HG03103 (cell line): Measurements from ENCODE around the gene CYP26B1.
"Not testable (repeated sequence)": the region's sequence is repeated elsewhere in the genome, so short reads cannot be mapped to it uniquely, and the experiment has no call there.

Experiments
- ATAC-seq: cut with Tn5 transposase; IDR thresholded peaks from one replicate; pipeline ENCODE4 v1.9.1; 2021; ENCODE audit warnings: low read depth; ENCODE audit not compliant: unreplicated experiment

Gene CYP26B1

DNA sequence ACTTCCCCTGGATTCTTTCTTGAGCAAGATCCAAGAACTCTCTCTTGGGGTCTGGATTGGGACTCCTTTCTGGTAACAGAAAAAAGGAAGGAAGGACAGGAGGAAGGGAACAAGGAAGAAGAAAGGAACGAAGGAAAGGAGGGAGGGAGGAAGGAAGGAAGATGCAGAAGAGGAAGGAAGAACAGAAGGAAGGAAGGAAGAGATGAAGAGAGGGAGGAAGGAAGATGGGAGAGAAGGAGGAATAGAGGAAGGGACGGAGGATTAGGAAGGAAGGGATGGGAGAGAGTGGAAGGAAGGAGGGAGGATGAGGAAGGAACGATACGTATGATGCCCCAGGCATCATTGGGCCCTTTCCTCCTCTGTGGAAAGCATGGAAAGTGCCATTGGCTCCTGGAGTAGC is 58.6 kb downstream of the CYP26B1 start:
- no peak for ATAC-seq

DNA sequence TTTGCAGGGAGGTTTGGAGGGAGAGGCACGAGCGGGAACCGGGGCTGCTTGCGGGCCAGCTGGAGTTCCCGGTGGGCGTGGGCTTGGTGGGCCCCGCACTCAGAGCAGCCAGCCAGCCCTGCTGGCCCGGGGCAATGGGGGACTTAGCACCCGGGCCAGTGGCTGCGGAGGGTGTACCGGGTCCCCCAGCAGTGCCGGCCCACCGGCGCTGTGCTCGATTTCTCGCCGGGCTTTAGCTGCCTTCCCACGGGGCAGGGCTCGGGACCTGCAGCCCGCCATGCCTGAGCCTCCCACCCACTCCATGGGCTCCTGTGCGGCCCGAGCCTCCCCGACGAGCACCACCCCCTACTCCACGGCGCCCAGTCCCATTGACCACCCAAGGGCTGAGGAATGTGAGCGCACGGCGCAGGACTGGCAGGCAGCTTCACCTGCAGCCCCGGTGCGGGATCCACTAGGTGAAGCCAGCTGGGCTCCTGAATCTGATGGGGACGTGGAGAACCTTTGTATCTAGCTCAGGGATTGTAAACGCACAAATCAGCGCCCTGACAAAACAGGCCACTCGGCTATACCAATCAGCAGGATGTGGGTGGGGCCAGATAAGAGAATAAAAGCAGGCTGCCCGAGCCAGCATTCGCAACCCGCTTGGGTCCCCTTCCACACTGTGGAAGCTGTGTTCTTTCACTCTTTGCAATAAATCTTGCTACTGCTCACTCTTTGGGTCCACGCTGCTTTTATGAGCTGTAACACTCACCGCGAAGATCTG is 60.6 kb downstream of the CYP26B1 start:
- ATAC-seq: not testable (repeated sequence)

- no peak for ATAC-seq
Observed at GRCh38 chr2:72085513-72085912, 62.1 kb downstream of the CYP26B1 start.

DNA sequence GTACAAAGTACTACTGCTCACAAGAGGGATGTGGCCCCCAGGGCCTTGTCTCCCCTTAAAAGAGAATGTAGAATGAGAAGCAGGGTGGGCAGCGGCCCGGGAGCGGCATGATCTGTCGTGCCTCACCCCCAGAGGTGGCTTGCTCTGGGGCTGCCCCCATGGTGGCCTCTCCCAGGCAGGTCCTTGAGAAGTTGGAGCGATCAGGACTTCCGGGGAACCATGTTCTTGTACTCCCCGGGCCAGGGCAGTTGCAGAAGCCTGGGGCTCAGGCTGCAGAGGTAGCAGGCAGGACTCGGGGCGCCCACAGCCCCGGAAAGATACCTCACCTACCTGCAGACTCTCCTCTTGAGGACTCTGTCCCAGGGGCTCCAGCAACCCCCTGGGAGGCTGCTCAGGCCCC is 62.6 kb downstream of the CYP26B1 start:
- ATAC-seq: no peak

GRCh38 chr2:72084584-72084976 is 63.1 kb downstream of the CYP26B1 start:
- ATAC-seq: no peak

- no peak for ATAC-seq
Observed at GRCh38 chr2:72083751-72084583, 63.7 kb downstream of the CYP26B1 start.

- ATAC-seq: no peak
Observed at GRCh38 chr2:72082887-72083286, 64.8 kb downstream of the CYP26B1 start.

DNA sequence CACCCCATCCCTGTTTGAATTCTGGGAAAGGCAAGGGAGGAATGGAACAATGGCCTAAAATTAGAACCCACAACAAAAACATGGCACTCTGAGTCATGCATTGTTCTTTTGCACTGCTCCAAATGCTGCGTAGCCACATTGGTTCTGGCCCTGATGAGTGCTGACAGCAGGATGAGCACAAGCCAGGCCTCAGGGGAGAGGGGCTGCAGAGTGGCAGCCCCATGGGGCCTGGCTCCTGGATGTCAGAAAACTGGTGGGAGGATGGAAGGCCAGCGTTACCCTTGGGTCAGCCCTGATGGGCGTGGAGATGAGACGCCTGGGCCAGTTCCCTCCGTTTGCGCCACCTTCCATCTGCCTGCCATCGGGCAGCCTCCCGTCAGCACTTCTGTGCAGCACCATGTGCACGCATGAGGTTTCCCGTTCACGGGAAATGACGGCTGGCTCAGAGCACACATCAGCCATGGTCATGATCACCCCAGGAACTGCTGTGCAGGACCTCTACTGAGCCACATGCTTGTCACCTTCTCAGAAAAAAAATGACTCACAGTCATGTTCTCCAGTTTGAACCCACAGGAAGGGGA is 65.6 kb downstream of the CYP26B1 start:
- no peak for ATAC-seq

GRCh38 chr2:72081451-72081850 is 66.2 kb downstream of the CYP26B1 start:
- no peak for ATAC-seq

GRCh38 chr2:72080286-72081145 is 67.1 kb downstream of the CYP26B1 start:
- ATAC-seq: no peak
